NCI-H1092 (cell line): ENCODE results near the gene KCNJ6.

Experiments
- DNase-seq: peaks from one replicate; lab custom pipeline; 2025; lab: John Stamatoyannopoulos, UW

The KCNJ6 gene

DNA sequence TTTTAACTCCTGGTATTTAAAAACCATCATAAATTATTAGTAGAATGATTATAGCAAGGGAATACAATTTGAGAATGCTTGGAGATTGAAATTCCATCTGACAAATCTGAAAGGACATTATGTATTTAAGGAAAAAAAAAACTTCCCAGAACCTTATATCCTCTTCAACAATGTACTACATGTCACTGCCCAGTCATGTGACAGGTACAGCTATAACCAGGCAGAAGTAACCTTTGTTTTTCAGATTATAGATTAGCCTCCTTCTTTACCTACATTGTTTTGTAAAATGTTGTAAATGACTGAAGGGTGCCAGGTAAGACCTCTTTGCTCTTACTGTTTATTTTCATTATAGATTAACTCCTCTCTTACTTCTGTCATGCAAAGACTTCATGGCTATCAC, 96.9 kb downstream of the KCNJ6 start:
- DNase-seq = no peak

DNA sequence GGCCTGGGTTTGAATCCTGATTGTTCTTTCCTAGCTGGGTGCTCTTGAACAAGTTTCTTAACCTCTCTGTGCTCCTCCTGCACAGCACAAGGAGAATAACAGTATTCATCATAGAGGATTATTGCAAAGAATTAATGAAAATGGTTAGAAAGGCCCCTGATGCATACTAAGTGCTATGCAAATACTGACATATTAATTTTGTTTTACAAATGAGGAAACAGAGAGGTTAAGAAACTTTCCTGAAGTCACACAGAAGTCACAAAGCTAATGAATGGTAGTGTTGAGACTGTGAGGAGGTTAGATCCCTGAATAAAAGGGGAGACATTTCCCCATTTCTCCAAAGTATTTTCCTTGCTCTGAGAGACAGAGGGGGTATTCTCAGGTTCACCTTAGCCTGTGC, 99.0 kb downstream of the KCNJ6 start:
- DNase-seq = no peak

DNA sequence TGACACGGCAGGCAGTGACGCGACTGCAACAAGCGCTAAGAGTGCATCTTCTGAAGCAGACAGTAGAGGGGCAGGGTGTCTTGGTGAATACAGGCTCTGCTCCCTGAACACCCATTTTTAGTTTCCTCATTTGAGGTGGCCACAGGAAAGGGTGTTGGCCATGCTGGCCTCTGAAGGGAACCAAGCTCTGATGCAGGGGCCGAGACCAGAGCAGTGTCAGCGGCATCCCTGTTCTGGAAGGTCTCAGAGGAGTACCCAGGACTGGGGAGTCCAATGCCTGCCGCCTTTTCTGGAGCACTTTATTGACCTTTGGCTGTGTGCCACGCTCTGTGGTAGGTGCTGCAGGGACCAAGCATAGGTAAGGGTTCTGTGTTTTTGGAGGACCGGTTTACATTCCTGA, 100.4 kb downstream of the KCNJ6 start:
- no peak for DNase-seq

DNA sequence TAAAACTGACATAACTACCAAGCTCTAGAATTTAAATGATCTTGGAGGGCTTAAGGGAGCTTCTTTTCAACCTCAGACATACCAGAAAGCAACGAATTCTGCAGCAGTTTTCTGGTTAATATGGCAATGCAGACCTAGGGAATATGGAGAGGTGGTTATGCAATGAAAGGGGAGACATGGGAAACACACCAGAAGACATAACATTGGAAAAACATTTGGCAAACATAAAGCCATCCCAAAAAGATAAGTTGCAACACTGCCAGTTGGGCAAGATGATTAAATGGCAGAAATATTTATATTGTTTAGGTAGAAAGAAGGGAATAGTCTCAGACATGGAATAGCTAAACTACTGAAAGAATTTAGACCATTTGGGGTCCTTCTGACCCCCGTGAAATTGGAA, 104.5 kb downstream of the KCNJ6 start:
- DNase-seq = no peak

- no peak for DNase-seq
Observed at GRCh38 chr21:37808261-37808660, 108.0 kb downstream of the KCNJ6 start.

- DNase-seq = no peak
Observed at GRCh38 chr21:37805266-37805665, 111.0 kb downstream of the KCNJ6 start.

DNA sequence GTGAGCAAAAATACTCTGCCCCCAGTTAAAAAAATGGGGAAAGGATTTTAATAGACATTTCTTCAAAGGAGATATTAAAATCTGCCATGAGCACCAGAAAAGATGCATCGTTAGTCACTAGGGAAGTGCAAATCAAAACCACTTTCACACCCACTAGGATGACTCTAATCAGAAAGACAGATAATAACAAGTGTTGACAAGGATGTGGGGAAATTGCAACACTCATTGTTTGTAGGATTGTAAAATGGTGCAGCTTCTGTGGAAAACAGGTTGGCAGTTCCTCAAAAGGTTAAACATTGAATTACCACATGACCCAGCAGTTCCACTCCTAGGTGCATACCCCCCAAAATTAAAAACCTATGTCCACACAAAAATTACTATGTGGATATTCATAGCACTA, 112.3 kb downstream of the KCNJ6 start:
- no peak for DNase-seq

- DNase-seq = no peak
Observed at GRCh38 chr21:37803101-37803651, 113.1 kb downstream of the KCNJ6 start.

- DNase-seq = no peak
Observed at GRCh38 chr21:37800456-37801061, 115.7 kb downstream of the KCNJ6 start.

- DNase-seq = no peak
Observed at GRCh38 chr21:37800057-37800455, 116.2 kb downstream of the KCNJ6 start.

DNA sequence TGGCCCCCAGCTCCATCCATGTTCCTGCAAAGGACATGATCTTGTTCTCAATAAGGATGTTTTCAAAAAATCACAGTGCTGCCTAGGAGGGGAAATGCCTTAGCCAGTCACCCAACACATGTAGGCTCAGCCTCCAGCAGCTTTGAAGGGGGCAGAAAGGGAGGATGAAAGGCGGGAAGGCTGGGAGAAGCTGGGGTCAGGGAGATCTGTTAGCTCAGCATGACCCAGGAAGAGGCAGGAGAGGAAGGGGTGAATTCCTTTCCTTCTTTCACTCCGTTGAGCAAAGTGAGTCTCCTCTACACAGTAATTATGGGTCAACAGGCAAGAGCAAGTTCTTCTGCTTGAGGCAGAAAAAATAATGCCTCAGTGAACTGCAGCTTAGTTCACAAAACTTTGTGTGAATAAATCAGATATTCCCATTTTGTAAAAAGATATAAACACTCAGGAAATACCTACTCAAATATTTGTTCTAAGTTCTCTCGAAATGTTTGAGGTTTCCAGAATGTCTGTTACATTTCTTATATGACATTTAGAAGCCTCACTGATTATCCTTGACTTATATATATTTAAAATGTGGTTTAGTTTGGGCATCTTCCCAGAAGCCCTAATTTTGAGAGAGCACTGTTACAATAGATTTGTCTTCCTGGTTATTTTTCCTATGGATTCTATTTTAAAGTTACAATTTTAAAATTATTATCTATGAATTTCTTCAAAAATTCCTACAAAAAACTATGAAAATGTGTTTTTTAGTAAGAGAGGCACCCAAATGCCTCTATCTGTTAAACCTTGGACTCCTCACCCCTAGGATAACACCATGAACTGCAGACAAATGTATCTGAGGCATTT, 116.8 kb downstream of the KCNJ6 start:
- no peak for DNase-seq

DNA sequence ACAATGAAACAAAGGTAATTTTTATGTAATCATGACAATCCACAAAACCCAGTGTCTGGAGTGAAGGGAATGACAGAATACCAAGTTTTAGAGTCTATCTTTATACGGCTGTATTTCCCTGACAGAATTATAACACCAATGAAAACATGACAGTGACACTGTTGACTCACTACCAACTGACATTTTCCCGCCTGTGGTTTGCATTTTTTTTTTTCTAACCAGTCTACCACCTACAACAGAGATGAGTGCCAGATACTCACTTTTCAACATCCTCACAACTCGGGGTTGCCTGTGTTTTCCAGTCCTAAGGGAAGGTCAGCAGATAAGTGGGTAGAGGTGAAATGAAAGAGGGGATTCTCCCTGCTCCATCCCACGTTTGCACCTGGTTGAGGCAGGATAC, 118.9 kb downstream of the KCNJ6 start:
- DNase-seq = no peak

DNA sequence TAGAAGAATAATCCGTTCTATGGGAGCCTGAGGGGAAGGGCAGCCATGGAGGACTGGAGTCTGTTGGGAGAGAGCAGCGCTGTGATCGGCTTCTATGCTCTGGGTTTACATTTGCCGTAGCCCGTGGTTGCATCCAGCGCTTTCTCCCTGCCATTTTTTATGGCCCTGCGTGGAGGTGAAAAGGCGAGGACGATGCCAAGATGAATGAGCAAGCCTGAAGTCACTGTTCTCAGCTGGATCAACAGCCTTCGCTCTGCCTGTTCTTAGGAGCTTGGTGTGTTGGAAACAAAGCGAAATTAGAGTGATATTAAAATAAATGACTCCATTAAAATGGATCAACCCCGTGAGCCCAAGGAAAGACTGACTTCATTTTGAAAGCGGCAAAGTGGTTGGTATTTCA, 120.2 kb downstream of the KCNJ6 start:
- DNase-seq = no peak

DNA sequence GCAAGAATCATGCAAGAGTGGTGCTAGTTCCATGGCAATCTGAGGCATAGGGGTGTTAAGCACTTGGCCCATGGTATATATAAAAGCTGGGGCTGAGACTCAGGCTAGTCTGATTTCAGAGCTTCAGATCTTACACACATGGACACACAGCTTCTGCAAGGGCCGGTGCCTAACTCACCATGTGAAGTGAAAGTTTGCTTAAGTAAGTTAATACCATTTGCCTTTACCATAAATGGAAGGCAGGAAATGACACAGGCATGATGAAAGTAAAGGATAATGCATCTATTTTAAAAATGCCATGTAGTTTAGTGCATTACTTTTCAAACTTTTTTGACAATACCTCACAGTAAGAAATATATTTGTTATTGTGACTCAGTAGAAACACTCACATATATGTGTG, 122.6 kb downstream of the KCNJ6 start:
- no peak for DNase-seq

GRCh38 chr21:37792046-37792445, 124.2 kb downstream of the KCNJ6 start:
- DNase-seq = no peak

DNA sequence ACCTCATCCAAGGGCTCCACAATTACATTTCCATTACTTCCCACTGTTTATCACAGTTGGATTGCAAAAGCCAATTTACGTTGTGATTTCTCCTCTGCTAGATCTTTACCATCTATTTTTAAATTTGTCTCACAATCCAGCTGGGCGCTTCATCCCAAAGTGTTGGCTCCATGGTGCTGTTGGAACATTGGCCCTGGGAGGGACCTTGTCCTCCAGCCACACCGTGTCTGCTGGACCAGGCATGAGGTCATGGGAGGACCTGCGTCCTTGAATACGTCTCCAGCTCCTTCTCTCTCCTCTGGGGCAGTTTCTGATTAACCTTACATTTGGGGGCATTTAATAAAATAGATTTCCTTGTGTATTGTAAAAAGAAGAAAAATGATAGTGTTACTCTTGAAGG, 125.4 kb downstream of the KCNJ6 start:
- no peak for DNase-seq

- no peak for DNase-seq
Observed at GRCh38 chr21:37788503-37788902, 127.8 kb downstream of the KCNJ6 start.

DNA sequence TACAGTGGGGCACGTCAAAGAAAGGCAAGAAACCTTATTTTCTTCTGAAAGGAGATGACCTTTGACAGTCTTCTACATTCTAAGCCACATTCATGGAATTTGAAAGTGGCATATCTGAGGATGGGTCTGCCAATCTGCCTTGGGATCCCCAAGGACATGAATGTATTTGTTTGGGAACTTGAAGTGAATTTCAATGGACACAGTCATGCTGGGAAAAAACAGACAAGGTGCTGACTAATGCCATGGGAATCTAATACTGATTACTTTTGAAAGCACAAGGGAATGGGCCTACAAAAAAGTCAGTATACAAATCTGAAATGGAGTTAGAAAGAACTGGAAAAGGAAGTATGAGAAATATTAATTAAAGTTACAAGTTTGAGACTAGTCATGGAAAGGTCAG, 128.8 kb downstream of the KCNJ6 start:
- DNase-seq = no peak

- DNase-seq = no peak
Observed at GRCh38 chr21:37784591-37785318, 131.5 kb downstream of the KCNJ6 start.

DNA sequence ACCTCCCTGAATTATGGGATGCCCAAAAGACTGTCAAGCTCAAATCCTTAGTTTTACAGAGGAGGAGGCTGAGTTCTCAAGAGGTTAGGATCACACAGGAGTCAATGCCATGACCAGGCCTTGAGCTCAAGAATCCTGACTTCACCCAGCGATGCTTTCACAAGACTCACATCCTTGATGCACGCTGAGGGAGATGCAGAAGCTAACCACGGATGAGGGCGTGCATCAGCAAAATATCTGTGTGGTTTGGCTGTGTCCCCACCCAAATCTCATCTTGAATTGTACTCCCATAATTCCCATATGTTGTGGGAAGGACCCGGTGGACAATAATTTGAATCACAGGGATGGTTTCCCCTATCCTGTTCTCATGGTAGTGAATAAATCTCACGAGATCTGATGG, 133.2 kb downstream of the KCNJ6 start:
- no peak for DNase-seq

DNA sequence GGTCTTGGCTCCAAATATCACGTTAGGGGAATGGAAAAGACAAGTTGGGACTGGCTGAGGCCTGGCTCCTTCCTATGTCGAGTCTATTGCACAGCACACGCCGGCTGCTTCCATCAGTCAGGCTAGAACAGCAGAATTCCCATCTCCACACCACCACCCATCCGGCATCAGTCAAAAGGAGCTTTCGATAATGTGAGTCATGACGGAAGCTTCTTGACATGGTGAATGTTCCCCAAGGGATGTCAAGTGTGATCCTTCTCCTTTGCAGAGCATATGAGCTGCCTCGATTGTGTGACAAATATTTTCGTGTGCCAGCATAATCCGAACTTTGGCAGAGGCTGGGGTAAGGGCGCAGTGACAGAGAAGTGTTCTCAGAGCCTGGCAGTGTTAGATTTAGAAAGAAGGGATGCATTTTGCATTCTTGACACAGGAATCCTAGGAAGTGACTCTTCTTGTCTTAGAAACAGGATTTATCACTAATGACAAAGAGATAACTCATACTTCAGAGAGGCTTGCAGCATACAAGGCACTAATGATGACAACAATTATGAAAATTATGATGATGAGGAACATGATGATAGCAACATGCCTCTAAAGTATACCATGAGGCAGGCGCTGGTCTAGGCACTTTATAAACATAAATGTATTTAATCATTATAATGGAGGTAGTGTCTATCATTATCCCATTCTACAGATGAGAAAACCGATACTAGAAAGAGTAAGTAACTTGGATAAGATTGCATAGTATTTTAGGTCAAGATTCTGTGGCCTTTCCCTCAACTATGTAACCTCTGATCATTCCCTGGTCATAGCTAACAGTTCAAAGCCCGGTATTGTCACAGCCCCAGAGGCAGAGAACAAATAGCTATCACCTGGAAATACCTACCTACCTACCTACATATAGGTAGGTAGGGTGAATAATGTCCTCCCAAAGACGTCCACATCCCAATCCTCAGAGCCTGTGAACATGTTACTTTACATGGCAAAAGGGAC, 135.0 kb downstream of the KCNJ6 start:
- no peak for DNase-seq

DNA sequence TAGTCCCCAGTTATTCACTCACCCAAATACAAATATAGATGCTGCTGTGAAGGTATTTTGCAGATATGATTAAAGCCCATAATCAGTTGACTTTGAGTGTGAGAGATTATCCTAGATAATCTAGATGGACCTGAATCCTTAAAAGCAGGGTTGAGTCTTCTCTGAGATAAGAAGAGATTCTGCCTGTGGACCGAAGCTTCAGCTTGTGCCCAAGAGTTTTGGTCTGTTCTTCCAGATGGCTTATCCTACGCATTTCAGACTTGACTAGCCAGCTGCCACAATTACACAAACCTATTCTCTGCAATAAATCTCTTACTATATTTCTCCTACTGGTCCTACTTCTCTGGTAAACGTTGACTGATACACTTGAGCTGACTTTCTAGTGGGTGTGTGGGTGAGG, 145.1 kb downstream of the KCNJ6 start:
- no peak for DNase-seq
